ENCODE measurements around the gene GJD3. TPM values are rescaled to one million over a fixed set of nuclear protein-coding genes. Genes with fewer than 3 reads are reported as not detected.

The GJD3 gene
- total and polyA plus RNA-seq, 3 donors from 2014 or later, result 2.1 to 2.6 TPM; not detected in 1

GRCh38 chr17:40358323-40359038 lies 6.1 kb downstream of the GJD3 start:
- H3K27ac ChIP-seq, result peak overlapping the region in 1 of 2 donors; percentile 83
- WGBS, 2 donors, result 13 to 14% methylated on average over 17 of the region's 17 CpGs
- H3K4me3 ChIP-seq, result no peak overlapping the region
- H3K9me3 ChIP-seq, result no peaks in the 10 kb centered on the region
- intact Hi-C loops (cut with DNase I; ENCODE audit: low total_unique reads), result no loop called here
- DNase-seq, result peak; percentile 97
- TF ChIP-seq POLR2A (IDR thresholded peaks at IDR 0.05) (no peak), CTCF (IDR thresholded peaks at IDR 0.05) (peak; percentile 98 to 99 (median 98))
- peaks cover 36% of the 10 kb centered on the region for H3K4me1 ChIP-seq
- H3K27me3 ChIP-seq, result no peaks in the 10 kb centered on the region
- H3K36me3 ChIP-seq (ENCODE audit: low read depth, missing control alignments), result no peaks in the 10 kb centered on the region

DNA sequence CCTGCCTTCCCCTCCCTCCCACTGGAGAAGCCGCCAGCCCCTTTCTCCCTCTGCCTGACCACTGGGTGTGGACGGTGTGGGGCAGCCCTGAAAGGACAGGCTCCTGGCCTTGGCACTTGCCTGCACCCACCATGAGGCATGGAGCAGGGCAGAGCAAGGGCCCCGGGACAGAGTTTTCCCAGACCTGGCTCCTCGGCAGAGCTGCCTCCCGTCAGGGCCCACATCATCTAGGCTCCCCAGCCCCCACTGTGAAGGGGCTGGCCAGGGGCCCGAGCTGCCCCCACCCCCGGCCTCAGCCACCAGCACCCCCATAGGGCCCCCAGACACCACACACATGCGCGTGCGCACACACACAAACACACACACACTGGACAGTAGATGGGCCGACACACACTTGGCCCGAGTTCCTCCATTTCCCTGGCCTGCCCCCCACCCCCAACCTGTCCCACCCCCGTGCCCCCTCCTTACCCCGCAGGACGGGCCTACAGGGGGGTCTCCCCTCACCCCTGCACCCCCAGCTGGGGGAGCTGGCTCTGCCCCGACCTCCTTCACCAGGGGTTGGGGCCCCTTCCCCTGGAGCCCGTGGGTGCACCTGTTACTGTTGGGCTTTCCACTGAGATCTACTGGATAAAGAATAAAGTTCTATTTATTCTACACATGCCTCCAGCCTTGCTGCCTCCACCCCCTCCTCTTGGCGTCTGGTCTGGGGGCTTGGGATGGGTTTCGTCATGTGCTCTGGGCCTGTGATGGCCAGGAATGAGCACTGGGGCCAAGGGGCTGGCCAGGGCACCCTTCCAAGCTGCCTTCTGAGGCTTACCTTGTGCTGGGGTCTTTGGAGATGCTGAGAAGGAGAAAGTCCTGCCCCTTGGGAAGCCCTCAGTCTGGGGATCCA lies 7.3 kb downstream of the GJD3 start:
- Histone ChIP-seq H3K4me1 (peaks cover 37% of the 10 kb centered on the region), H3K36me3 (ENCODE audit: low read depth, missing control alignments) (no peaks in the 10 kb centered on the region), H3K27me3 (no peaks in the 10 kb centered on the region), H3K27ac (peak overlapping the region; percentile 74 to 83), H3K4me3 (no peak overlapping the region), H3K9me3 (no peaks in the 10 kb centered on the region)
- 59 to 69% methylated on average over 12 to 19 of the region's 19 CpGs for WGBS, 2 donors
- TF ChIP-seq CTCF (IDR thresholded peaks at IDR 0.05) (no peak), POLR2A (IDR thresholded peaks at IDR 0.05) (no peak)
- intact Hi-C loops (cut with DNase I; ENCODE audit: low total_unique reads), result no loop called here
- DNase-seq, result no peak

GRCh38 chr17:40355804-40356758 lies 8.5 kb downstream of the GJD3 start:
- peak overlapping the region; percentile 74 to 83 for H3K27ac ChIP-seq
- H3K4me1 ChIP-seq, result peaks cover 46% of the 10 kb centered on the region
- WGBS, 2 donors, result 54 to 60% methylated on average over 13 to 32 of the region's 33 CpGs
- H3K9me3 ChIP-seq, result no peaks in the 10 kb centered on the region
- intact Hi-C loops (cut with DNase I; ENCODE audit: low total_unique reads), result no loop called here
- no peak overlapping the region for H3K4me3 ChIP-seq
- H3K36me3 ChIP-seq (ENCODE audit: low read depth, missing control alignments), result no peaks in the 10 kb centered on the region
- TF ChIP-seq POLR2A (IDR thresholded peaks at IDR 0.05) (no peak), CTCF (IDR thresholded peaks at IDR 0.05) (no peak)
- peak; percentile 79 for DNase-seq
- H3K27me3 ChIP-seq, result no peaks in the 10 kb centered on the region

DNA sequence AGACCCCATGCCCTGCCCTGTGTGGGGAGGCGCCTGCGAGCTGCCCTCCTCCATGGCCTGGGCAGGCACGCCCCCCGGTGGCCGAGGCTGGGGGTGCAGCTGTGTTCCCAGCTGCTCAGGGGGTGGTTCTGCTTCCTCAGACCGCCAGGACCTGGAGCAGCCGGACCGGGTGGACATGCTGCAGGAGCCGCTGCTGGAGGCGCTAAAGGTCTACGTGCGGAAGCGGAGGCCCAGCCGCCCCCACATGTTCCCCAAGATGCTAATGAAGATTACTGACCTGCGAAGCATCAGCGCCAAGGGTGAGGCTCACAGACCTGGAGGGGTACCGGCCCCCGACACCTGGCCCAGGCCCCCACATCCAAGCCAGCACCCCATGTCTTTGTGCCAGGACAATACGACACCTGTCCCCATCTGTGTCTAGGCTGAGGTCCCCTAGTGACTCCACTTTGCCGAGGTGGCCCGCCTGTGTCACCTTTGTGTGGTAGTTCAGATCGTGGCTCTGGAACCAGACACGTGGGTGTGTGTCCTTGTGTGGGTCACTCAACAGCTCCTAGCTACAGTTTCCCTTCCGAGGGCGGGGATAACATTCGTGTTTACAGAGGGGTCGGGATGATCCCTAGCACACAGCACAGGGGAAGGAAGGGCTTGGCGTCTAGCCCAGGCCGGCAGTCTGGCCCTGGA lies 9.3 kb downstream of the GJD3 start:
- no peaks in the 10 kb centered on the region for H3K36me3 ChIP-seq (ENCODE audit: low read depth, missing control alignments)
- peak; percentile 95 to 98 (median 96) for TF ChIP-seq CTCF (IDR thresholded peaks at IDR 0.05)
- TF ChIP-seq POLR2A (IDR thresholded peaks at IDR 0.05), result no peak

More for the DNA sequence above, 9.3 kb downstream of the GJD3 start:
- Histone ChIP-seq H3K27ac (peak overlapping the region; percentile 74 to 83), H3K27me3 (no peaks in the 10 kb centered on the region), H3K4me1 (peaks cover 50% of the 10 kb centered on the region), H3K4me3 (no peak overlapping the region), H3K9me3 (no peaks in the 10 kb centered on the region)
- WGBS, 2 donors, result 40% methylated on average over 18 to 29 of the region's 29 CpGs
- peak; percentile 84 for DNase-seq
- intact Hi-C loops (cut with DNase I; ENCODE audit: low total_unique reads), result no loop called here
